GM12872 (cell line): ENCODE measurements around the gene DNAJC7.

ENCODE experiments used
- TF ChIP-seq, protein P1 (sequence below): IDR thresholded peaks from 3 replicates; pipeline ENCODE4 v1.5.1; 2011; ENCODE audit warnings: low read depth, mild to moderate bottlenecking, low read length, moderate library complexity; ENCODE audit not compliant: insufficient read depth

DNAJC7 gene, protein sequence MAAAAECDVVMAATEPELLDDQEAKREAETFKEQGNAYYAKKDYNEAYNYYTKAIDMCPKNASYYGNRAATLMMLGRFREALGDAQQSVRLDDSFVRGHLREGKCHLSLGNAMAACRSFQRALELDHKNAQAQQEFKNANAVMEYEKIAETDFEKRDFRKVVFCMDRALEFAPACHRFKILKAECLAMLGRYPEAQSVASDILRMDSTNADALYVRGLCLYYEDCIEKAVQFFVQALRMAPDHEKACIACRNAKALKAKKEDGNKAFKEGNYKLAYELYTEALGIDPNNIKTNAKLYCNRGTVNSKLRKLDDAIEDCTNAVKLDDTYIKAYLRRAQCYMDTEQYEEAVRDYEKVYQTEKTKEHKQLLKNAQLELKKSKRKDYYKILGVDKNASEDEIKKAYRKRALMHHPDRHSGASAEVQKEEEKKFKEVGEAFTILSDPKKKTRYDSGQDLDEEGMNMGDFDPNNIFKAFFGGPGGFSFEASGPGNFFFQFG

DNA sequence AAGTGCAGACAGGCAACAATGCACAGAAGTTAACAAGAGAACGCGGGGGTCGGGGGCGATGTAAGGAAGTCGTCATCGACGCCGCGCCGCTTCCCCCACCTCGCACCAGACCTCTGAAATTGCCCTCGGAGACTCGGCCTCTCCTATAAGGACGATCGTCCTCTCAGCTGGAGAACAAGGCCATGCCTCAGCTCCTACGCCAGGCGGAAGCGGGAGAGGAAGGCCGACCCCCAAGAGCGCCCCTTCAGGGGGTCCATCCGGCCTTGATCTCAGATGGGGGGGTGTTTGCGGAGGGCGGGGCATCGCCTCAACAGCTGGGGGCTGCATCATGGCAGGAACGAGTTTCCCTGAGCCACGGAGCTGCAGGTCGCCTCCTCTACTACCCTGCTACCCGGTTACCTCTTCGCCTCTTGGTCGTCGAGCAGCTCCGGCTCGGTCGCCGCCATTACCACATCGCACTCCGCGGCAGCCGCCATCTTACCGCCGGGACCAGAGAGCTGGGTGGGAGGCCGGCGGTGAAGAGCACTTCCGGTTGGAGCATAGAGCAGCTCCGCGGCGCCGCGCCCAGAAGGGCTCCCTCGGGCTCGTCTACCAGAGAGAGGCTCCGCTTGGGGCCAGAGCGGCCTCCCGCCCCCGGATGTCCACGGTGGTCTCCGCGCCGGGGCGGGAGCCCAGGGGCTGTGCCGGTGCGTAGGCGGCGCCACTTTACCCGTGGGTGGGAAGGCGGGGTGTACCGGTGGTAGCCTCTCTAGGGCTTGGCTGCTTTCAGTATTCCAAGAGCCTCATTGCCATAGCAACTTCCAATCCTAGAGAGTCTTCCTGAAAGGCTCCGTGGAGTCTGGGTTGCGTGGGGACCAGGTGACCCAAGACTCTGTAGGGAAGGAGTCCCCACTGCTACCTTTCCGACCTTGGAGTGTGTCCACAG is at the start of gene DNAJC7:
DNAJC7 (minus strand) TSS at position 499 of the 925 bp plus-strand sequence; CDS start at position 476, 23 bp downstream.
- TF ChIP-seq, protein P1, sequence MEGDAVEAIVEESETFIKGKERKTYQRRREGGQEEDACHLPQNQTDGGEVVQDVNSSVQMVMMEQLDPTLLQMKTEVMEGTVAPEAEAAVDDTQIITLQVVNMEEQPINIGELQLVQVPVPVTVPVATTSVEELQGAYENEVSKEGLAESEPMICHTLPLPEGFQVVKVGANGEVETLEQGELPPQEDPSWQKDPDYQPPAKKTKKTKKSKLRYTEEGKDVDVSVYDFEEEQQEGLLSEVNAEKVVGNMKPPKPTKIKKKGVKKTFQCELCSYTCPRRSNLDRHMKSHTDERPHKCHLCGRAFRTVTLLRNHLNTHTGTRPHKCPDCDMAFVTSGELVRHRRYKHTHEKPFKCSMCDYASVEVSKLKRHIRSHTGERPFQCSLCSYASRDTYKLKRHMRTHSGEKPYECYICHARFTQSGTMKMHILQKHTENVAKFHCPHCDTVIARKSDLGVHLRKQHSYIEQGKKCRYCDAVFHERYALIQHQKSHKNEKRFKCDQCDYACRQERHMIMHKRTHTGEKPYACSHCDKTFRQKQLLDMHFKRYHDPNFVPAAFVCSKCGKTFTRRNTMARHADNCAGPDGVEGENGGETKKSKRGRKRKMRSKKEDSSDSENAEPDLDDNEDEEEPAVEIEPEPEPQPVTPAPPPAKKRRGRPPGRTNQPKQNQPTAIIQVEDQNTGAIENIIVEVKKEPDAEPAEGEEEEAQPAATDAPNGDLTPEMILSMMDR: no peak

DNA sequence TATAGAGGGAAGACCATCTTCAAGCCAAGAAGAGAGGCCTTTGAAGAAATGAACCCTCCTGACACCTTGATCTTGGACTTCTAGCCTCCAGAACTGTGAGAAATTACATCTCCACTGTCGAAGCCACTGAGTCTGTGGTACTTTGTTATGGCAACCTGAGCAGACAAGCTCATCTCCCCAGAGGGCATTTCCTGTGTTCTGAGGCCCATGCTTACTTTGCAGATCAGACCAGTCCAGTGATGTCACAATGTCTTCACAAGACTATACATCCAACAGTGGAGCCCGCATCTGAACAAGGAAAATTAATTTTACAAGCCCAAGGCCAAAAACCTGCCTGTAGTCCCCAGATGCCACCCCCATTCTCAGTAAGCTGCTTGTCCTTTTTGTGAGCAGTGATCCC is 48.0 kb upstream of the DNAJC7 start:
- TF ChIP-seq, protein P1: no peak

DNA sequence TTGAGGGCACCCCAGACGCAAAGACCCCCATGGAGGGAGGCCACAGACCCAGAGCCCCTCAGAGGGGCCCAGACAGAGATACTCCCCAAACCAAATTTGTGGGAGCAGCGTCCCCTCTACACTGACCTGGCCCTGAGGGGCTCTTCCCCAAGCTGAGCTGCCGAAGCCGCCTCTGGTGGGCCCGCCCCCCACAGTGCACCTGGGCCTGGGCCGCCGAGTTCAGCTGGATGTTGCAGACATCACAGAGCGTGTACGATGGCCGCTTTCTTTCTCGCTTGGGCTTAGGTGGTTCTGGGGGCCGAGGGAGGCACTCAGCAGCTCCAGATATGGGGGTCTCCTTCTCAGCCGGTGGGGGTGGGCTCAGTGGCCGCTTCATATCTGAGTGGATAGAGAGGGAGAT is 45.4 kb upstream of the DNAJC7 start:
- TF ChIP-seq, protein P1: no peak

DNA sequence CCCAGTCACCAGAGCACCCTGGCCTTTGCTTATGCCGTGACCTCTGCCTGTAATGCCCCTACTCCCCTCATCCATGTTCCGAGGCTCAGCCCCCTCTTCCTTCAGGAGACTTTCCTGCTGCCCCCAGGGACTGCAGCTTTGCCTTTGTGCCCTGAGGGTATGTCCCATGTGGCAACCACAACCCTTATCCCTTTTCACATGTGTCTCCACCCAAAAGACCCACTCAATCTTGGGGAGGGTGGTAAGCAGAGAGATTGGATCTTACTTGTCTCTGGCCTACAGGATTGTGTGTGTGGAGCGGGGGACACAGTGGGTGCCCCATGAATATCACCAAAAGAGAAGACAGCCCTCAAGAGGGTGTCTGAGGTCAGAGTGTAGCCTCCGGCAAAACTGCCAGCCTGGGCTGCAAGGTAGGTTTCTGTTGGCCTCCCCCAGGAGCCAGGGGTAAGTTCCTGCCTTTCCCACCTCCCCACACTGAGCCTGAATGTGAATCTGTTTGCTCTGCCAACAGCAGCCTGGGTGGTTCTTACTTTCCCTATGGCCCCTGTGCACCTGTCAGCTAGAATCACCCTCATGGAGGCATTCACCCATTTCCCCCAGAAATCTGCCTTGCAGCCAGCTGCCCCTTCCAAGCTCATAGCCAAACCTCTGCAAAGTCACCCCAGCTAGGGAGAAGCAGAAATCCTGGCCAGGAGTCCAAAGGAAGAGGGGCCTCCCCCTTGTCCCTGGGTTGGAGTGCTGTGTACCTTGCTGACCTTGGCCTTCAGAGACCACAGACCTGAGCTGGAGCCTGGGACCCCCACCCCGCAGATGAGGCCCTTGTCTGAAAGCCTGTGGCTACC is 44.6 kb upstream of the DNAJC7 start:
- TF ChIP-seq, protein P1: no peak

DNA sequence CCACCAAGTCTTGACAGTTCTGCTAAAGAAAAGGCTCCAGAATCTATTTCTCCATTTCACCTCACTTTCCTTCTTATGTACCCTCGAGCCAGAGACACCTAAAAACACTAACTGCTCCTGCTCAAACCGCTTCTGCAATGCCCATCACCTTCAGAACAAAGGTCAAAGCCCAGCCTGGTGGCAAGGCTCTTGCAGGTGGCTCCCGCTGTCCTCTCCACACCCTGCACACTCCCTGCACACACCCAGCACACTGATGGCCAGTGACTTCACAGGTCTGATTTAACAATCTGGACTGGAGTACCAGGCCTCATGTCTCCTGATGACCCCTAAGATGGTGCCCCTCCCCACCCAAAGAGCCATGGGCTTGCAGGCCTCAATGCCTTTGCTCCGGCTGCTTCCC is 43.0 kb upstream of the DNAJC7 start:
- TF ChIP-seq, protein P1: no peak

DNA sequence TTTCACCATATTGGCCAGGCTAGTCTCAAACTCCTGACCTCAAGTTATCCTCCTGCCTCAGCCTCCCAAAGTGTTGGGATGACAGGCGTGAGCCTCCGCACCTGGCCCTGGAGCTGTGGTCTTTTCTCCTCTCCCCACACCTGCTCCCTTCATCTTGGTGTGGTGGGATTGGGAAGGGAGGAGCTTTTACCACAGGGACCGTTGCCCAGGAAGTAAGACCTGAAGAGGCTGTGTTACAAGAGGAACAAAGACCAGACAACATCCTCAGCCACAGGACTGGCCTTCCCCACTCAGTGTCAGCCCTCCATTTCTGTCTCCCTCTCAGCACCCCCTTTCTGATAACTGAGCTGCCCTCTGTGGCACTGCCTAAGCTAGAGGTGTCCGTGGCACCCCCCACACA is 42.6 kb upstream of the DNAJC7 start:
- TF ChIP-seq, protein P1: no peak
